Activated CD4-positive, CD25-positive, alpha-beta regulatory T cell treated with anti-CD3 and anti-CD28 coated beads, Interleukin-2, amount 50 U/mL, for 72 hours (primary cell): ENCODE measurements around the gene RENBP.

ENCODE experiments used
- DNase-seq: peaks from one replicate; pipeline ENCODE4 v3.0.0; 2021

The RENBP gene

GRCh38 chrX:153885968-153886903, 58.2 kb downstream of the RENBP start, which contains the start of gene L1CAM:
Gene L1CAM (minus strand): TSS chrX:153886173. CDS start chrX:153875836, 10,337 bp downstream.
- DNase-seq = no peak
